Activated CD4-positive, alpha-beta T cell treated with anti-CD3 and anti-CD28 coated beads, Interleukin-2, amount 50 U/mL, for 1 hour (primary cell): ENCODE results near the gene GDF11.

Experiments used
- DNase-seq: peaks from one replicate; pipeline ENCODE4 v3.0.0-alpha.2; 2020

GDF11 gene

GRCh38 chr12:55707841-55708694, 34.9 kb upstream of the GDF11 start, which contains the start of gene ITGA7:
TSS of gene ITGA7 (minus strand) at chr12:55707904. CDS start at chr12:55707682, 222 bp downstream.
- peak; percentile 54 for DNase-seq

GRCh38 chr12:55708695-55709233, 34.2 kb upstream of the GDF11 start:
- DNase-seq: no peak

- no peak for DNase-seq
Measured at GRCh38 chr12:55711786-55712553, 31.0 kb upstream of the GDF11 start.

- no peak for DNase-seq
Measured at GRCh38 chr12:55712700-55713415, 30.1 kb upstream of the GDF11 start.

- DNase-seq: no peak
Measured at GRCh38 chr12:55713721-55714120, 29.2 kb upstream of the GDF11 start.

- DNase-seq: no peak
Measured at GRCh38 chr12:55715169-55715764, 27.7 kb upstream of the GDF11 start.

- DNase-seq: peak; percentile 90
Measured at GRCh38 chr12:55715833-55716581, 26.9 kb upstream of the GDF11 start, which contains the start of gene BLOC1S1. TSS of gene BLOC1S1 (plus strand) at chr12:55716046. CDS start at chr12:55716052, 6 bp downstream.

GRCh38 chr12:55716582-55716957, 26.4 kb upstream of the GDF11 start:
- DNase-seq: no peak

GRCh38 chr12:55717011-55718007, 25.6 kb upstream of the GDF11 start:
- DNase-seq: no peak

- no peak for DNase-seq
Measured at GRCh38 chr12:55718015-55718414, 24.9 kb upstream of the GDF11 start.

GRCh38 chr12:55718624-55719275, 24.2 kb upstream of the GDF11 start:
- no peak for DNase-seq

- DNase-seq: no peak
Measured at GRCh38 chr12:55719371-55719770, 23.6 kb upstream of the GDF11 start.

GRCh38 chr12:55720071-55720564, 22.8 kb upstream of the GDF11 start, which contains the start of gene RDH5:
TSS of gene RDH5 (plus strand) at chr12:55720393. CDS start at chr12:55721185, 792 bp downstream.
- DNase-seq: no peak

GRCh38 chr12:55720894-55721444, 22.0 kb upstream of the GDF11 start:
- DNase-seq: no peak

- DNase-seq: no peak
Measured at GRCh38 chr12:55721601-55722213, 21.2 kb upstream of the GDF11 start.

- no peak for DNase-seq
Measured at GRCh38 chr12:55722948-55723347, 20.0 kb upstream of the GDF11 start.

- no peak for DNase-seq
Measured at GRCh38 chr12:55723516-55724225, 19.3 kb upstream of the GDF11 start.
